Measurements from ENCODE around the gene HSPA12B. TPM values are rescaled to one million over a fixed set of nuclear protein-coding genes. Genes with fewer than 3 reads are reported as not detected.

Gene HSPA12B
- total and polyA plus RNA-seq, 9 of the 15 experiments (the other 6 are each of a cell fraction or from before 2014, with no cell fraction given): 0.03 to 0.07 TPM; not detected in 7

DNA sequence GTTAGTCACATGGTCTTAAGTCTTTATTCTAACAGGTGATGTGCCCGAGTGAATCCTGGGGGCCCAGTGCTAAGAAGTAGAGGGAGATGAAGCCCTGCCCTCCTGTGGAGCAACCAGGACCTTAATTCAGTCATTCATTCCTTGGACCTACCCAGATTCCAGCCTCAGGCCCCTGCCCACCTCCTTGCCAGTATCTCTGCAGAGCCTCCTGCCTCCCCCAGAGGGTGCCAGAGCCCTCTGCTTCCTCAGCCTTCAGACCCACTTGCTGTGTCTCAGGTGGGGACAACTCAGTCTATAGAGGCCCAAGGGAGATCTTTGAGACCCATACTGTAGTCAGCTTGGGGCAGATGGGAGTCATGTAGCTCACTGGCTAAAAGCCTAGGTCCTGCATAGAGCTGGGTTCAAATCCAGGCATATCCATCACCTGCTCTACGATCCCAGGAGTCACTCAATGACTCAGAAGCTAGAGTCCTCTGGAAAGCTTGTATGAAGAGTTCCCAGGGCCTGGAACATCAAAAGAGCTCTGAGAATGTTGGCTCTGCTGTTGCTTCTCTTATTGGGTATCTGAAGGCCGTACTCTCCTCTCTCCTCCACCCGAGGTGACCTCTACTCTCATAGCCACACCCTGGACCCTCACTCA is 16.2 kb upstream of the HSPA12B start (continued):
- TF ChIP-seq RAD21 (CRISPR knock-in tag; conservative IDR thresholded peaks at IDR 0.05 in 1 of 2, IDR thresholded peaks at IDR 0.05 in 1 of 2) (peak; percentile 78 to 85), ZBTB7A (IDR thresholded peaks at IDR 0.05; ENCODE audit: borderline replicate concordance, control insufficient read depth, low read depth, low read length) (peak; percentile 47; the same call in 1 of the 2 replicates), CC2D1A (IDR thresholded peaks at IDR 0.05) (peak; percentile 44; the same call in 1 of the 2 replicates), ZNF24 (IDR thresholded peaks at IDR 0.05) (peak; percentile 49; the same call in 1 of the 2 replicates)
- TF ChIP-seq, protein P1, sequence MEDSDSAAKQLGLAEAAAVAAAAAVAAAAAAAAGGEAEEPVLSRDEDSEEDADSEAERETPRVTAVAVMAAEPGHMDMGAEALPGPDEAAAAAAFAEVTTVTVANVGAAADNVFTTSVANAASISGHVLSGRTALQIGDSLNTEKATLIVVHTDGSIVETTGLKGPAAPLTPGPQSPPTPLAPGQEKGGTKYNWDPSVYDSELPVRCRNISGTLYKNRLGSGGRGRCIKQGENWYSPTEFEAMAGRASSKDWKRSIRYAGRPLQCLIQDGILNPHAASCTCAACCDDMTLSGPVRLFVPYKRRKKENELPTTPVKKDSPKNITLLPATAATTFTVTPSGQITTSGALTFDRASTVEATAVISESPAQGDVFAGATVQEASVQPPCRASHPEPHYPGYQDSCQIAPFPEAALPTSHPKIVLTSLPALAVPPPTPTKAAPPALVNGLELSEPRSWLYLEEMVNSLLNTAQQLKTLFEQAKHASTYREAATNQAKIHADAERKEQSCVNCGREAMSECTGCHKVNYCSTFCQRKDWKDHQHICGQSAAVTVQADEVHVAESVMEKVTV (CRISPR knock-in tag; IDR thresholded peaks at IDR 0.05): peak; percentile 69

DNA sequence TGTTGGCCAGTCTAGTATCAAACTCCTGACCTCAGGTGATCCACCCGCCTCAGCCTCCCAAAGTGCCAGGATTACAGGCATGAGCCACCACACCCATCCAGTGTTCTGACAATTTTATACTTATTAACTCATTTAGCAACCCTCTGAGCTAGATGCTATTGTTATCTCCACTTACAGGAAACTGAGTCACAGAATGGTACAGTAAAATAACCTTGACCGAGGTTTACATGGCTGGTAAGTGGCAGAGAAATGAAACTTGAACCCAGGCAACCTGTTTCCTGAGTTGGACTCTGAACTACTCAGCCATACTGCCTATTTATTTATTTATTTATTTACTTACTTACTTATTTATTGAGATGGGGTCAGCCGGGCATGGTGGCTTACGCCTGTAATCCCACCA is 13.4 kb upstream of the HSPA12B start:
- POLR2A ChIA-PET: interaction anchor here (1.0 kb wide), 1 partner anchor 444 kb away, joined by 3 read pairs; no protein-coding TSS in a partner anchor
- in situ Hi-C loops (cut with MboI): no loop called here
- FAIRE-seq: no peak

More for the DNA sequence above, 13.4 kb upstream of the HSPA12B start:
- no peak overlapping the region for H2AFZ ChIP-seq (ENCODE audit: low read depth, low read length)
- no peaks in the 10 kb centered on the region for H3K9me1 ChIP-seq (ENCODE audit: control insufficient read depth, insufficient read depth, low read length)
- H3K27ac ChIP-seq (ENCODE audit: extremely low read depth, low read depth, low read length): no peak overlapping the region
- no peaks in the 10 kb centered on the region for H3K9me3 ChIP-seq (replicated peaks; ENCODE audit: control insufficient read depth, insufficient read depth, low read depth, low read length)
- BruUV-seq (replicated peaks): no TSS peak
- H3K4me3 ChIP-seq: no peak overlapping the region
- intact Hi-C loops (cut with micrococcal nuclease): no loop called here
- peaks cover 0 to 5% of the 10 kb centered on the region in 2 experiments; a peak in 1 of 5 replicates for H3K27me3 ChIP-seq (ENCODE audit: control insufficient read depth in 2 of 2, insufficient read depth in 2 of 2, low read length in 2 of 2)
- H3K36me3 ChIP-seq (ENCODE audit: control insufficient read depth, insufficient read depth, low read length): no peaks in the 10 kb centered on the region
- H3K9ac ChIP-seq (ENCODE audit: insufficient read depth in 1 of 2, low read depth in 2 of 2, low read length in 2 of 2): no peak overlapping the region
- no peak overlapping the region for H3K4me2 ChIP-seq (ENCODE audit: insufficient read depth, low read length)
- CTCF ChIA-PET (ENCODE audit: low intra/inter-chr PET ratio): no interaction called here
- TF ChIP-seq ZNF644 (tag; IDR thresholded peaks at IDR 0.05; ENCODE audit: low read depth): no peak
- TF ChIP-seq, protein P2, sequence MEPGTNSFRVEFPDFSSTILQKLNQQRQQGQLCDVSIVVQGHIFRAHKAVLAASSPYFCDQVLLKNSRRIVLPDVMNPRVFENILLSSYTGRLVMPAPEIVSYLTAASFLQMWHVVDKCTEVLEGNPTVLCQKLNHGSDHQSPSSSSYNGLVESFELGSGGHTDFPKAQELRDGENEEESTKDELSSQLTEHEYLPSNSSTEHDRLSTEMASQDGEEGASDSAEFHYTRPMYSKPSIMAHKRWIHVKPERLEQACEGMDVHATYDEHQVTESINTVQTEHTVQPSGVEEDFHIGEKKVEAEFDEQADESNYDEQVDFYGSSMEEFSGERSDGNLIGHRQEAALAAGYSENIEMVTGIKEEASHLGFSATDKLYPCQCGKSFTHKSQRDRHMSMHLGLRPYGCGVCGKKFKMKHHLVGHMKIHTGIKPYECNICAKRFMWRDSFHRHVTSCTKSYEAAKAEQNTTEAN (CRISPR knock-in tag; IDR thresholded peaks at IDR 0.05): no peak
- TF ChIP-seq BRF1 (IDR thresholded peaks at IDR 0.05; ENCODE audit: borderline replicate concordance, extremely low read depth, insufficient read length): no peak
- no peak for TF ChIP-seq CBX2 (IDR thresholded peaks at IDR 0.05; ENCODE audit: insufficient read depth, low read length, poor library complexity, severe bottlenecking)
- no peak for TF ChIP-seq CBFA2T2 (conservative IDR thresholded peaks at IDR 0.05)
- no peak for TF ChIP-seq FOXP1 (CRISPR knock-in tag; IDR thresholded peaks at IDR 0.05)
- TF ChIP-seq, protein P3, sequence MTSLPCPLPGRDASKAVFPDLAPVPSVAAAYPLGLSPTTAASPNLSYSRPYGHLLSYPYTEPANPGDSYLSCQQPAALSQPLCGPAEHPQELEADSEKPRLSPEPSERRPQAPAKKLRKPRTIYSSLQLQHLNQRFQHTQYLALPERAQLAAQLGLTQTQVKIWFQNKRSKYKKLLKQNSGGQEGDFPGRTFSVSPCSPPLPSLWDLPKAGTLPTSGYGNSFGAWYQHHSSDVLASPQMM (CRISPR knock-in tag; IDR thresholded peaks at IDR 0.05): no peak
- TF ChIP-seq ZNF384 (IDR thresholded peaks at IDR 0.05; ENCODE audit: low read depth, low read length): no peak
- TF ChIP-seq SMAD2 (IDR thresholded peaks at IDR 0.05; ENCODE audit: low read depth, low read length): no peak
- TF ChIP-seq L3MBTL2 (IDR thresholded peaks at IDR 0.05): no peak
- H4K20me1 ChIP-seq (replicated peaks; ENCODE audit: control insufficient read depth, insufficient read depth, low read length): no peaks in the 10 kb centered on the region
- WGBS (ENCODE audit: insufficient coverage, low coverage, missing lambda C conversion rate): 20% methylated on average over 4 of the region's 4 CpGs
- H3K4me1 ChIP-seq (replicated peaks in 1 of 2; ENCODE audit: control insufficient read depth in 2 of 2, insufficient read depth in 2 of 2, low read length in 2 of 2): peaks cover 0 to 3% of the 10 kb centered on the region in 2 experiments; a peak in 3 of 5 replicates
- ATAC-seq (no peak), DNase-seq (ENCODE audit: extremely low read depth in 1 of 4, low spot score in 3 of 4) (no peak)
- no peaks in the 10 kb centered on the region for H3K79me2 ChIP-seq (ENCODE audit: control insufficient read depth, insufficient read depth, low read length)

Measured in K562 (cell line).